HepG2 (cell line): ENCODE measurements around the gene THRA. TPM values are rescaled to one million over a fixed set of nuclear protein-coding genes. Genes with fewer than 3 reads are reported as not detected.
A peak's percentile ranks its signal among the peaks of the same experiment; 100 is the strongest.

Experiments used
- ETV6 ChIP-seq: sonication (generic); formaldehyde crosslinking; conservative IDR thresholded peaks from 2 replicates; pipeline ENCODE4 v1.4.0; 2020; ENCODE audit warnings: missing genetic modification reagents
- KLF15 ChIP-seq: sonication (generic); formaldehyde crosslinking; IDR thresholded peaks from 2 replicates; pipeline ENCODE4 v1.8.1; 2023; ENCODE audit warnings: borderline replicate concordance, mild to moderate bottlenecking, inconsistent platforms, missing genetic modification reagents, mixed read lengths
- NR1H2 ChIP-seq: sonication (generic); formaldehyde crosslinking; IDR thresholded peaks from 2 replicates; pipeline ENCODE4 v1.8.1; 2022; ENCODE audit warnings: low read depth, missing genetic modification reagents, borderline replicate concordance
- PRPF4 ChIP-seq: fragments of 200-400 bp; formaldehyde crosslinking; IDR thresholded peaks from 2 replicates; pipeline ENCODE4 v1.6.1; 2016; ENCODE audit warnings: low read length, low read depth; ENCODE audit not compliant: poor library complexity, severe bottlenecking
- RORA ChIP-seq: sonication (generic); formaldehyde crosslinking; IDR thresholded peaks from 2 replicates; pipeline ENCODE4 v1.5.0; 2020; ENCODE audit warnings: mild to moderate bottlenecking, missing genetic modification reagents, moderate library complexity
- ZNF292 ChIP-seq: sonication (generic); formaldehyde crosslinking; IDR thresholded peaks from 2 replicates; pipeline ENCODE4 v1.8.1; 2022; ENCODE audit warnings: mild to moderate bottlenecking, low read depth, missing genetic modification reagents, borderline replicate concordance
- ZNF335 ChIP-seq: sonication (generic); formaldehyde crosslinking; IDR thresholded peaks from 2 replicates; pipeline ENCODE4 v1.4.0; 2020; ENCODE audit warnings: missing genetic modification reagents
- ZNF598 ChIP-seq: sonication (generic); formaldehyde crosslinking; IDR thresholded peaks from 2 replicates; pipeline ENCODE4 v1.5.1; 2020; ENCODE audit warnings: mild to moderate bottlenecking, missing genetic modification reagents, borderline replicate concordance
- ZNF777 ChIP-seq: sonication (generic); formaldehyde crosslinking; IDR thresholded peaks from 2 replicates; pipeline ENCODE4 v1.4.0; 2020; ENCODE audit warnings: missing genetic modification reagents
- ZSCAN25 ChIP-seq: sonication (generic); formaldehyde crosslinking; IDR thresholded peaks from 2 replicates; pipeline ENCODE4 v1.8.0; 2022; ENCODE audit warnings: mild to moderate bottlenecking, missing genetic modification reagents
- polyA plus RNA-seq, 8 experiments: library from polyadenylated mRNA; depleted of rRNA in 3 of 8; stranded (reverse) in 7 of 8; unstranded in 1 of 8; fragments of >200 nt; fragmentation: Illumina TruSeq in 4 of 8; extraction: Trizol in 4 of 8; gene quantifications; 2 replicates each; pipeline versions ENCODE4 v1.2.1 to v1.2.3, GENCODE V29; 2011 to 2016; ENCODE audit warnings: low read depth in 4 of 8, missing spikeins in 1 of 8, mixed read lengths in 1 of 8; ENCODE audit not compliant: insufficient read depth in 1 of 8
- total RNA-seq, 5 experiments: library from RNA; depleted of rRNA; stranded (reverse); fragments of >200 nt; fragmentation: Illumina TruSeq; extraction: Trizol; gene quantifications; 2 replicates each; pipeline ENCODE4 v1.2.3, GENCODE V29; 2016; ENCODE audit warnings: low read depth in 1 of 5
- TF ChIP-seq, protein P1 (sequence below): sonication (generic); formaldehyde crosslinking; IDR thresholded peaks from 2 replicates; pipeline ENCODE4 v1.8.1; 2022; ENCODE audit warnings: low read depth, mild to moderate bottlenecking, missing genetic modification reagents
- TF ChIP-seq, protein P2 (sequence below): IDR thresholded peaks from 2 replicates; pipeline ENCODE4 v1.6.1; 2018; ENCODE audit warnings: missing genetic modification reagents, mild to moderate bottlenecking, missing compliant biosample characterization
- TF ChIP-seq, protein P3 (sequence below): sonication (generic); formaldehyde crosslinking; IDR thresholded peaks from 2 replicates; pipeline ENCODE4 v1.5.0; 2020; ENCODE audit warnings: mild to moderate bottlenecking, missing genetic modification reagents, moderate library complexity
- TF ChIP-seq, protein P4 (sequence below): sonication (generic); formaldehyde crosslinking; IDR thresholded peaks from 2 replicates; pipeline ENCODE4 v1.4.0; 2020; ENCODE audit warnings: missing genetic modification reagents

The THRA gene
- total and polyA plus RNA-seq, 2 of the 13 experiments (the other 11 are each of a cell fraction or from before 2014, with no cell fraction given) = 8.0 to 9.9 TPM

GRCh38 chr17:40113110-40113906 is 50.5 kb downstream of the THRA start (continued):
- TF ChIP-seq, protein P1, sequence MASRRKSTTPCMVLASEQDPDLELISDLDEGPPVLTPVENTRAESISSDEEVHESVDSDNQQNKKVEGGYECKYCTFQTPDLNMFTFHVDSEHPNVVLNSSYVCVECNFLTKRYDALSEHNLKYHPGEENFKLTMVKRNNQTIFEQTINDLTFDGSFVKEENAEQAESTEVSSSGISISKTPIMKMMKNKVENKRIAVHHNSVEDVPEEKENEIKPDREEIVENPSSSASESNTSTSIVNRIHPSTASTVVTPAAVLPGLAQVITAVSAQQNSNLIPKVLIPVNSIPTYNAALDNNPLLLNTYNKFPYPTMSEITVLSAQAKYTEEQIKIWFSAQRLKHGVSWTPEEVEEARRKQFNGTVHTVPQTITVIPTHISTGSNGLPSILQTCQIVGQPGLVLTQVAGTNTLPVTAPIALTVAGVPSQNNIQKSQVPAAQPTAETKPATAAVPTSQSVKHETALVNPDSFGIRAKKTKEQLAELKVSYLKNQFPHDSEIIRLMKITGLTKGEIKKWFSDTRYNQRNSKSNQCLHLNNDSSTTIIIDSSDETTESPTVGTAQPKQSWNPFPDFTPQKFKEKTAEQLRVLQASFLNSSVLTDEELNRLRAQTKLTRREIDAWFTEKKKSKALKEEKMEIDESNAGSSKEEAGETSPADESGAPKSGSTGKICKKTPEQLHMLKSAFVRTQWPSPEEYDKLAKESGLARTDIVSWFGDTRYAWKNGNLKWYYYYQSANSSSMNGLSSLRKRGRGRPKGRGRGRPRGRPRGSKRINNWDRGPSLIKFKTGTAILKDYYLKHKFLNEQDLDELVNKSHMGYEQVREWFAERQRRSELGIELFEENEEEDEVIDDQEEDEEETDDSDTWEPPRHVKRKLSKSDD = peak; percentile 59; the same call in 1 of the 2 replicates
- TF ChIP-seq RORA (CRISPR knock-in tag) = no peak
- TF ChIP-seq, protein P2, sequence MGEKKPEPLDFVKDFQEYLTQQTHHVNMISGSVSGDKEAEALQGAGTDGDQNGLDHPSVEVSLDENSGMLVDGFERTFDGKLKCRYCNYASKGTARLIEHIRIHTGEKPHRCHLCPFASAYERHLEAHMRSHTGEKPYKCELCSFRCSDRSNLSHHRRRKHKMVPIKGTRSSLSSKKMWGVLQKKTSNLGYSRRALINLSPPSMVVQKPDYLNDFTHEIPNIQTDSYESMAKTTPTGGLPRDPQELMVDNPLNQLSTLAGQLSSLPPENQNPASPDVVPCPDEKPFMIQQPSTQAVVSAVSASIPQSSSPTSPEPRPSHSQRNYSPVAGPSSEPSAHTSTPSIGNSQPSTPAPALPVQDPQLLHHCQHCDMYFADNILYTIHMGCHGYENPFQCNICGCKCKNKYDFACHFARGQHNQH (CRISPR knock-in tag) = peak; percentile 95
- TF ChIP-seq PRPF4 = peak; percentile 90
- TF ChIP-seq ZNF335 (CRISPR knock-in tag) = peak; percentile 78
- peak; percentile 76; the same call in 1 of the 2 replicates for TF ChIP-seq ZNF598 (CRISPR knock-in tag)
- TF ChIP-seq KLF15 (CRISPR knock-in tag) = peak; percentile 82; the same call in 1 of the 2 replicates
- TF ChIP-seq ETV6 (CRISPR knock-in tag) = peak; percentile 67
- TF ChIP-seq, protein P3, sequence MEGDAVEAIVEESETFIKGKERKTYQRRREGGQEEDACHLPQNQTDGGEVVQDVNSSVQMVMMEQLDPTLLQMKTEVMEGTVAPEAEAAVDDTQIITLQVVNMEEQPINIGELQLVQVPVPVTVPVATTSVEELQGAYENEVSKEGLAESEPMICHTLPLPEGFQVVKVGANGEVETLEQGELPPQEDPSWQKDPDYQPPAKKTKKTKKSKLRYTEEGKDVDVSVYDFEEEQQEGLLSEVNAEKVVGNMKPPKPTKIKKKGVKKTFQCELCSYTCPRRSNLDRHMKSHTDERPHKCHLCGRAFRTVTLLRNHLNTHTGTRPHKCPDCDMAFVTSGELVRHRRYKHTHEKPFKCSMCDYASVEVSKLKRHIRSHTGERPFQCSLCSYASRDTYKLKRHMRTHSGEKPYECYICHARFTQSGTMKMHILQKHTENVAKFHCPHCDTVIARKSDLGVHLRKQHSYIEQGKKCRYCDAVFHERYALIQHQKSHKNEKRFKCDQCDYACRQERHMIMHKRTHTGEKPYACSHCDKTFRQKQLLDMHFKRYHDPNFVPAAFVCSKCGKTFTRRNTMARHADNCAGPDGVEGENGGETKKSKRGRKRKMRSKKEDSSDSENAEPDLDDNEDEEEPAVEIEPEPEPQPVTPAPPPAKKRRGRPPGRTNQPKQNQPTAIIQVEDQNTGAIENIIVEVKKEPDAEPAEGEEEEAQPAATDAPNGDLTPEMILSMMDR (CRISPR knock-in tag) = peak; percentile 98
- no peak; the same call in 1 of the 2 replicates for TF ChIP-seq ZNF777 (CRISPR knock-in tag)
- TF ChIP-seq ZSCAN25 (CRISPR knock-in tag) = peak; percentile 74
- TF ChIP-seq, protein P4, sequence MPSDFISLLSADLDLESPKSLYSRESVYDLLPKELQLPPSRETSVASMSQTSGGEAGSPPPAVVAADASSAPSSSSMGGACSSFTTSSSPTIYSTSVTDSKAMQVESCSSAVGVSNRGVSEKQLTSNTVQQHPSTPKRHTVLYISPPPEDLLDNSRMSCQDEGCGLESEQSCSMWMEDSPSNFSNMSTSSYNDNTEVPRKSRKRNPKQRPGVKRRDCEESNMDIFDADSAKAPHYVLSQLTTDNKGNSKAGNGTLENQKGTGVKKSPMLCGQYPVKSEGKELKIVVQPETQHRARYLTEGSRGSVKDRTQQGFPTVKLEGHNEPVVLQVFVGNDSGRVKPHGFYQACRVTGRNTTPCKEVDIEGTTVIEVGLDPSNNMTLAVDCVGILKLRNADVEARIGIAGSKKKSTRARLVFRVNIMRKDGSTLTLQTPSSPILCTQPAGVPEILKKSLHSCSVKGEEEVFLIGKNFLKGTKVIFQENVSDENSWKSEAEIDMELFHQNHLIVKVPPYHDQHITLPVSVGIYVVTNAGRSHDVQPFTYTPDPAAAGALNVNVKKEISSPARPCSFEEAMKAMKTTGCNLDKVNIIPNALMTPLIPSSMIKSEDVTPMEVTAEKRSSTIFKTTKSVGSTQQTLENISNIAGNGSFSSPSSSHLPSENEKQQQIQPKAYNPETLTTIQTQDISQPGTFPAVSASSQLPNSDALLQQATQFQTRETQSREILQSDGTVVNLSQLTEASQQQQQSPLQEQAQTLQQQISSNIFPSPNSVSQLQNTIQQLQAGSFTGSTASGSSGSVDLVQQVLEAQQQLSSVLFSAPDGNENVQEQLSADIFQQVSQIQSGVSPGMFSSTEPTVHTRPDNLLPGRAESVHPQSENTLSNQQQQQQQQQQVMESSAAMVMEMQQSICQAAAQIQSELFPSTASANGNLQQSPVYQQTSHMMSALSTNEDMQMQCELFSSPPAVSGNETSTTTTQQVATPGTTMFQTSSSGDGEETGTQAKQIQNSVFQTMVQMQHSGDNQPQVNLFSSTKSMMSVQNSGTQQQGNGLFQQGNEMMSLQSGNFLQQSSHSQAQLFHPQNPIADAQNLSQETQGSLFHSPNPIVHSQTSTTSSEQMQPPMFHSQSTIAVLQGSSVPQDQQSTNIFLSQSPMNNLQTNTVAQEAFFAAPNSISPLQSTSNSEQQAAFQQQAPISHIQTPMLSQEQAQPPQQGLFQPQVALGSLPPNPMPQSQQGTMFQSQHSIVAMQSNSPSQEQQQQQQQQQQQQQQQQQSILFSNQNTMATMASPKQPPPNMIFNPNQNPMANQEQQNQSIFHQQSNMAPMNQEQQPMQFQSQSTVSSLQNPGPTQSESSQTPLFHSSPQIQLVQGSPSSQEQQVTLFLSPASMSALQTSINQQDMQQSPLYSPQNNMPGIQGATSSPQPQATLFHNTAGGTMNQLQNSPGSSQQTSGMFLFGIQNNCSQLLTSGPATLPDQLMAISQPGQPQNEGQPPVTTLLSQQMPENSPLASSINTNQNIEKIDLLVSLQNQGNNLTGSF (CRISPR knock-in tag) = no peak
- no peak for TF ChIP-seq NR1H2 (CRISPR knock-in tag)
- TF ChIP-seq ZNF292 (CRISPR knock-in tag) = no peak; the same call in 1 of the 2 replicates
